B cell (primary cell): Measurements from ENCODE around the gene TMED9.

ENCODE experiments used
- CTCF ChIP-seq: fragments of 200-600 bp; IDR thresholded peaks from one replicate; pipeline ENCODE4 v1.8.0; 2022; ENCODE audit warnings: antibody characterized with exemption, mild to moderate bottlenecking
- EZH2 ChIP-seq: IDR thresholded peaks from 2 replicates; pipeline ENCODE4 v1.6.1; 2012; ENCODE audit warnings: borderline replicate concordance, low read depth, mild to moderate bottlenecking, moderate library complexity, low read length; ENCODE audit not compliant: insufficient read depth, poor library complexity, severe bottlenecking

GRCh38 chr5:177611446-177612214 lies 19.6 kb downstream of the TMED9 start:
- no peak for TF ChIP-seq CTCF
- no peak for TF ChIP-seq EZH2
